Ovary (tissue), 3 donors: Measurements from ENCODE around the gene NEURL1B.

Experiments used
- CTCF ChIP-seq, 3 donors: fragments of 450-650 bp in 2 of 3; fragments of 200-600 bp in 1 of 3; IDR thresholded peaks; one replicate each; pipeline versions ENCODE4 v1.5.1 to v1.8.0; 2016 to 2022; ENCODE audit warnings: antibody characterized with exemption in 3 of 3, mild to moderate bottlenecking in 1 of 3
- EP300 ChIP-seq: sonication (generic); formaldehyde crosslinking; IDR thresholded peaks from one replicate; pipeline ENCODE4 v1.6.1; 2017; ENCODE audit warnings: antibody characterized with exemption
- donor health status: DM: no; HTN: no; CAD: no.

GRCh38 chr5:172686539-172687390 is 45.7 kb downstream of the NEURL1B start:
- TF ChIP-seq CTCF (IDR thresholded peaks at IDR 0.05) = no peak
- no peak for TF ChIP-seq EP300
